A549 (cell line): ENCODE results near the gene CDC5L.

Source experiments
- BHLHE40 ChIP-seq: IDR thresholded peaks from 2 replicates; pipeline ENCODE4 v1.6.1; 2012; ENCODE audit warnings: low read depth, low read length, inconsistent platforms
- CTCF ChIP-seq: fragments of >200 bp; sonication (Bioruptor Twin); formaldehyde crosslinking; IDR thresholded peaks from 3 replicates; pipeline ENCODE4 v1.5.1; 2016
- EP300 ChIP-seq, 2 experiments: fragments of >200 bp; sonication (Bioruptor Twin); formaldehyde crosslinking; IDR thresholded peaks; 2 replicates in 1 of 2; 3 replicates in 1 of 2; pipeline ENCODE4 v1.6.1; 2016 to 2017
- HOXA7 ChIP-seq: fragments of 250-450 bp; sonication (Bioruptor Pico); IDR thresholded peaks from 2 replicates; pipeline ENCODE4 v1.5.0; 2020; ENCODE audit warnings: mild to moderate bottlenecking, moderate library complexity
- JUNB ChIP-seq: fragments of >200 bp; sonication (Bioruptor Twin); formaldehyde crosslinking; IDR thresholded peaks from 2 replicates; pipeline ENCODE4 v1.6.1; 2016
- MAFK ChIP-seq: fragments of 450-650 bp; IDR thresholded peaks from 2 replicates; pipeline ENCODE4 v1.6.1; 2014; ENCODE audit not compliant: partially characterized antibody
- MYC ChIP-seq: IDR thresholded peaks from 2 replicates; pipeline ENCODE4 v1.6.1; 2012; ENCODE audit warnings: mild to moderate bottlenecking, inconsistent platforms, low read length, improper control_type of control experiment, borderline replicate concordance
- PBX3 ChIP-seq: IDR thresholded peaks from 2 replicates; pipeline ENCODE4 v1.6.1; 2012
- POLR2AphosphoS2 ChIP-seq: conservative IDR thresholded peaks from 2 replicates; pipeline ENCODE4 v1.6.1; 2012; ENCODE audit warnings: low read length, improper control_type of control experiment, inconsistent platforms
- ZC3H11A ChIP-seq: fragments of 450-650 bp; IDR thresholded peaks from 2 replicates; pipeline ENCODE4 v1.6.1; 2014; ENCODE audit warnings: antibody characterized with exemption, mild to moderate bottlenecking

- TF ChIP-seq CTCF (no peak), ZC3H11A (no peak), MYC (no peak), PBX3 (no peak), BHLHE40 (no peak), EP300 (IDR thresholded peaks at IDR 0.05) (no peak), MAFK (no peak), HOXA7 (CRISPR knock-in tag) (no peak), JUNB (no peak), POLR2AphosphoS2 (no peak)
Observed at GRCh38 chr6:44388887-44389286, 1.4 kb downstream of the CDC5L start.
